K562 (cell line): ENCODE data around the gene KAZN. TPM values are rescaled to one million over a fixed set of nuclear protein-coding genes. Genes with fewer than 3 reads are reported as not detected.
A peak's percentile ranks its signal among the peaks of the same experiment; 100 is the strongest.

ENCODE experiments used
- ATAC-seq: fragments of 200-7000 bp; cut with Tn5 transposase; 3 replicates; pipeline ENCODE4 v1.9.1; 2020; ENCODE audit warnings: moderate library complexity
- BruUV-seq: library from RNA; stranded (reverse); fragments of 400-500 nt; replicated peaks from 2 replicates; lab custom pipeline; 2021; lab: Mats Ljungman, UMichigan
- CTCF ChIA-PET: fragments of 300-600 bp; formaldehyde crosslinking; extraction: SDS; loops from one replicate; lab custom pipeline; 2021; ENCODE audit warnings: low intra/inter-chr PET ratio; lab: Yijun Ruan, JAX
- POLR2A ChIA-PET: fragments of 300-600, 350-650 bp; sonication (Branson Sonifier 250); formaldehyde crosslinking; extraction: SDS; loops from one replicate; lab custom pipeline; 2021; ENCODE audit warnings: antibody characterized with exemption, inconsistent platforms; lab: Yijun Ruan, JAX
- DNase-seq, 4 experiments: peaks; one replicate each; pipeline versions ENCODE4 v3.0.0 to v3.0.0-alpha.2; 2011 to 2018; ENCODE audit warnings: low spot score in 3 of 4, mixed read lengths in 3 of 4; ENCODE audit errors: extremely low read depth in 1 of 4
- FAIRE-seq: peaks from 2 replicates; lab custom pipeline; 2011; peaks lifted over from hg19 to GRCh38; lab: Jason Lieb, UNC
- H2AFZ ChIP-seq: 2 replicates; pipeline ENCODE4 v1.6.0; 2011; ENCODE audit warnings: low read depth, low read length, control low read depth, inconsistent platforms
- H3K27ac ChIP-seq: fragments of 200-600 bp; 3 replicates; pipeline ENCODE4 v1.8.0; 2011; ENCODE audit warnings: low read depth, mild to moderate bottlenecking, control low read depth, inconsistent platforms, low read length, moderate library complexity, mixed read lengths; ENCODE audit errors: extremely low read depth
- H3K27me3 ChIP-seq, 2 experiments: fragments of 300-600 bp in 1 of 2; 2 replicates in 1 of 2; 3 replicates in 1 of 2; pipeline versions ENCODE4 v1.6.0 to v1.8.0; 2011; ENCODE audit warnings: inconsistent platforms in 2 of 2, low read length in 2 of 2, mild to moderate bottlenecking in 1 of 2, mixed read lengths in 1 of 2, moderate library complexity in 1 of 2; ENCODE audit not compliant: control insufficient read depth in 2 of 2, insufficient read depth in 2 of 2
- H3K36me3 ChIP-seq: fragments of 300-600 bp; 3 replicates; pipeline ENCODE4 v1.8.0; 2011; ENCODE audit warnings: mild to moderate bottlenecking, low read length, inconsistent platforms; ENCODE audit not compliant: control insufficient read depth, insufficient read depth
- H3K4me1 ChIP-seq, 2 experiments: fragments of 200-600 bp in 1 of 2; replicated peaks in 1 of 2; 2 replicates in 1 of 2; 3 replicates in 1 of 2; pipeline versions ENCODE4 v1.5.1 to v1.8.0; 2011; ENCODE audit warnings: inconsistent platforms in 2 of 2, low read length in 2 of 2, mild to moderate bottlenecking in 1 of 2, mixed read lengths in 1 of 2, moderate library complexity in 1 of 2; ENCODE audit not compliant: control insufficient read depth in 2 of 2, insufficient read depth in 2 of 2
- H3K4me2 ChIP-seq: 2 replicates; pipeline ENCODE4 v1.6.1; 2011; ENCODE audit warnings: low read length, control low read depth, inconsistent platforms, mixed read lengths; ENCODE audit not compliant: insufficient read depth
- H3K4me3 ChIP-seq: fragments of 200-600 bp; sonication (generic), shearing (Covaris generic); 2 replicates; pipeline ENCODE4 v1.5.1; 2016; ENCODE audit warnings: control low read depth, inconsistent platforms
- H3K79me2 ChIP-seq: fragments of 200-600 bp; 3 replicates; pipeline ENCODE4 v1.8.0; 2011; ENCODE audit warnings: low read length, inconsistent platforms; ENCODE audit not compliant: control insufficient read depth, insufficient read depth
- H3K9ac ChIP-seq, 2 experiments: 2 replicates each; pipeline versions ENCODE4 v1.6.0 to v1.6.1; 2011; ENCODE audit warnings: low read depth in 2 of 2, low read length in 2 of 2, control low read depth in 1 of 2, inconsistent platforms in 1 of 2, mild to moderate bottlenecking in 1 of 2, mixed read lengths in 1 of 2; ENCODE audit not compliant: insufficient read depth in 1 of 2
- H3K9me1 ChIP-seq: one replicate; pipeline ENCODE4 v1.6.0; 2011; ENCODE audit warnings: inconsistent platforms, mild to moderate bottlenecking, low read length, moderate library complexity; ENCODE audit not compliant: control insufficient read depth, insufficient read depth
- H3K9me3 ChIP-seq: replicated peaks from 2 replicates; pipeline ENCODE4 v1.5.1; 2011; ENCODE audit warnings: low read depth, low read length, inconsistent platforms; ENCODE audit not compliant: control insufficient read depth, insufficient read depth
- H4K20me1 ChIP-seq: replicated peaks from 2 replicates; pipeline ENCODE4 v1.6.1; 2011; ENCODE audit warnings: low read length, inconsistent platforms, mixed read lengths; ENCODE audit not compliant: control insufficient read depth, insufficient read depth
- ASH1L ChIP-seq: fragments of 450-650 bp; IDR thresholded peaks from 2 replicates; pipeline ENCODE4 v1.6.1; 2018; ENCODE audit warnings: borderline replicate concordance, mild to moderate bottlenecking, low read depth; ENCODE audit not compliant: partially characterized antibody
- BMI1 ChIP-seq: fragments of 150-350 bp; IDR thresholded peaks from 2 replicates; pipeline ENCODE4 v1.6.1; 2014; ENCODE audit warnings: low read length
- KDM5B ChIP-seq: fragments of 200-600 bp; sonication (generic); IDR thresholded peaks from 2 replicates; pipeline ENCODE4 v1.6.1; 2012; ENCODE audit warnings: low read depth, mild to moderate bottlenecking, moderate library complexity, low read length, control low read depth, inconsistent platforms; ENCODE audit not compliant: insufficient replicate concordance
- KLF1 ChIP-seq: fragments of 450-650 bp; IDR thresholded peaks from 2 replicates; pipeline ENCODE4 v1.6.1; 2016; ENCODE audit warnings: missing genetic modification characterization, missing compliant biosample characterization
- NELFE ChIP-seq: IDR thresholded peaks from 2 replicates; pipeline ENCODE4 v1.6.1; 2011; ENCODE audit warnings: mild to moderate bottlenecking; ENCODE audit not compliant: insufficient read depth, insufficient read length
- OTX1 ChIP-seq: fragments of 450-650 bp; formaldehyde crosslinking; IDR thresholded peaks from 2 replicates; pipeline ENCODE4 v1.4.0; 2022; ENCODE audit warnings: mild to moderate bottlenecking
- PHF20 ChIP-seq: fragments of 450-650 bp; IDR thresholded peaks from 2 replicates; pipeline ENCODE4 v1.6.1; 2018; ENCODE audit not compliant: partially characterized antibody
- TRIM28 ChIP-seq: fragments of 450-650 bp; IDR thresholded peaks from 2 replicates; pipeline ENCODE4 v1.6.1; 2017
- ZNF133 ChIP-seq: fragments of 250-450 bp; sonication (Bioruptor Pico); IDR thresholded peaks from 2 replicates; pipeline ENCODE4 v1.4.0; 2020; ENCODE audit warnings: mild to moderate bottlenecking
- ZNF217 ChIP-seq: sonication (generic); formaldehyde crosslinking; IDR thresholded peaks from 2 replicates; pipeline ENCODE4 v1.8.0; 2022; ENCODE audit warnings: mild to moderate bottlenecking, missing genetic modification reagents
- ZNF224 ChIP-seq: sonication (generic); formaldehyde crosslinking; IDR thresholded peaks from 2 replicates; pipeline ENCODE4 v1.8.0; 2022; ENCODE audit warnings: mild to moderate bottlenecking, missing genetic modification reagents
- ZNF41 ChIP-seq: fragments of 250-450 bp; sonication (Bioruptor Pico); conservative IDR thresholded peaks from 2 replicates; pipeline ENCODE4 v1.4.0; 2020; ENCODE audit warnings: mild to moderate bottlenecking
- ZNF445 ChIP-seq: fragments of 250-450 bp; sonication (Bioruptor Pico); IDR thresholded peaks from 2 replicates; pipeline ENCODE4 v1.4.0; 2020; ENCODE audit warnings: low read depth, mild to moderate bottlenecking, moderate library complexity
- ZNF583 ChIP-seq: fragments of 250-450 bp; sonication (Bioruptor Pico); IDR thresholded peaks from 2 replicates; pipeline ENCODE4 v1.4.0; 2020
- ZNF696 ChIP-seq: fragments of 250-450 bp; sonication (Bioruptor Pico); conservative IDR thresholded peaks from 2 replicates; pipeline ENCODE4 v1.4.0; 2020; ENCODE audit warnings: mild to moderate bottlenecking, moderate library complexity
- ZSCAN29 ChIP-seq: fragments of 450-650 bp; IDR thresholded peaks from 2 replicates; pipeline ENCODE4 v1.6.1; 2017
- WGBS: fragments of 100-300 bp; shearing (Covaris generic); methylation state at CpG from one replicate; pipeline ENCODE4 v1.1.6; 2016; ENCODE audit warnings: low coverage, mixed read lengths; ENCODE audit not compliant: insufficient coverage; ENCODE audit errors: missing lambda C conversion rate; 5-methylcytosine and 5-hydroxymethylcytosine counted together
- in situ Hi-C: fragments of 300-500 bp; cut with MboI; formaldehyde crosslinking; loops from 4 replicates; pipeline ENCODE4 v1.15.0; 2018; ENCODE audit warnings: inconsistent platforms, mixed read lengths
- intact Hi-C: fragments of 100-400 bp; cut with micrococcal nuclease; formaldehyde crosslinking; loops from 2 replicates; pipeline ENCODE4 v1.14.2; 2022
- polyA plus RNA-seq, 8 experiments: library from polyadenylated mRNA; depleted of rRNA in 4 of 8; stranded (reverse) in 5 of 8; unstranded in 3 of 8; fragments of >200 nt; fragmentation: Nextera tagmentation in 2 of 8; fragmentation: Illumina TruSeq in 1 of 8; extraction: Ambion mirVana in 2 of 8; extraction: Trizol in 1 of 8; gene quantifications; 2 replicates each; pipeline versions ENCODE4 v1.2.1 to v1.2.3, GENCODE V29; 2011 to 2014; ENCODE audit warnings: inconsistent platforms in 1 of 8, missing spikeins in 1 of 8
- total RNA-seq, 7 experiments: library from RNA; depleted of rRNA in 6 of 7; stranded (reverse); fragments of >200 nt in 6 of 7; fragmentation: Illumina TruSeq in 2 of 7; extraction: Trizol in 2 of 7; gene quantifications; 2 replicates each; pipeline versions ENCODE4 v1.2.1 to v1.2.3, GENCODE V29; 2011 to 2021; ENCODE audit warnings: low replicate concordance in 1 of 7
- TF ChIP-seq, protein P1 (sequence below): fragments of 250-450 bp; sonication (Bioruptor Pico); IDR thresholded peaks from 2 replicates; pipeline ENCODE4 v1.8.0; 2022; ENCODE audit warnings: moderate library complexity, mild to moderate bottlenecking, inconsistent platforms
- TF ChIP-seq, protein P2 (sequence below): sonication (generic); formaldehyde crosslinking; IDR thresholded peaks from 2 replicates; pipeline ENCODE4 v1.8.0; 2022; ENCODE audit warnings: missing genetic modification reagents, mild to moderate bottlenecking, borderline replicate concordance

Gene KAZN
- total and polyA plus RNA-seq, 9 of the 15 experiments (the other 6 are each of a cell fraction or from before 2014, with no cell fraction given), result 2.1 to 21.6 (median 5.4) TPM

DNA sequence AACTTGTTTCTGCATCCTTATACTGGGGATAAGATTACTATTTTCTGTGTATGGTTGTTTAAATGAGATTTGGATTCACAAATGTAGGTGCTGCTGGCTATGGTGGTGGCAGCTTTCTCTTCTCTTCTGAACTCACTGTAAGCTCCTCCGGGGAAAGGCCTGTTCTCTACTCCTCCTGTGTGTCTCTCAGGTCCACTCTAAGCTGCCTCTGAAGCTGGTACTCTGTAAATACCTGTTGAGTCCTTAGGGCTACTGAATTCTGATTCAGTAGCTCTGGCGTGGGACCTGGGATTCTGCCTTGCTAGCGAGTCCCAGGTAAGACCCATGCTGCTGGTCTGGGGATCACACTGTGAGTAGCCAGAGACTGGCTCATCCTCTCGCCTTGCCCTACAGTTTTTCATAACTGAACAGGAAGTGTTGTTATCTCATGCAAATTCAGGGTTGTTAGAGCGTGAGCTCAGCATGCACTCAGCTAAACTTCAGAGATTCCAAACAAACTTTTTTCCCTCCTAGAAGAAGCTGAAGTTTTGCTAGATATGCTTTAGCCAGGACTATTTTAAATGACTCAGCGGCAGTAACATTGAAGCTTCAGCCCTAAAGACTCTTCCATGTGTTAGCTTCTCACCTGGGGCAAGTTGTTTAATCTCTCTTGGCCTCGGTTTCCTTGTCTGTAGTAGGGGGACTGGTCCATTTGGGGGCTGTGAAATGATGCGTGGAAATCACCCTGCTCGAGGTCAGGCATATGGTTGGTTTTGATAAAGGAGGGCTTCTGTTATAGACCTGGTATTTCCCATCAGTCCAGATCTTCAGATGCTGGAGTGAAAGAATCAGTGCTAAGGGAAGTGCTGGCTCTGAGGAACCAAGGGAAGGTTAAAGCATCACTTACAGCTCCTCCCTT, 283.5 kb downstream of the KAZN start:
- no TSS peak for BruUV-seq
- CTCF ChIA-PET, result interaction anchor here (0.6 kb wide), 1 partner anchor 618 kb away, joined by 3 read pairs; no protein-coding TSS in a partner anchor
- FAIRE-seq, result peak; percentile 88
- TF ChIP-seq NELFE (no peak), KDM5B (peak; percentile 8), OTX1 (CRISPR knock-in tag) (0 out of 2 replicates have a peak, but pooled peaks have one; percentile 15), ZNF41 (CRISPR knock-in tag) (no peak), ZNF445 (0 out of 2 replicates have a peak, but pooled peaks have one; percentile 46), ZNF217 (CRISPR knock-in tag) (no peak), ASH1L (no peak), BMI1 (no peak), ZNF583 (0 out of 2 replicates have a peak, but pooled peaks have one; percentile 30), KLF1 (tag) (no peak), ZSCAN29 (no peak), ZNF696 (CRISPR knock-in tag) (no peak), TRIM28 (no peak), PHF20 (no peak), ZNF224 (no peak), ZNF133 (CRISPR knock-in tag) (no peak)
- TF ChIP-seq, protein P1, sequence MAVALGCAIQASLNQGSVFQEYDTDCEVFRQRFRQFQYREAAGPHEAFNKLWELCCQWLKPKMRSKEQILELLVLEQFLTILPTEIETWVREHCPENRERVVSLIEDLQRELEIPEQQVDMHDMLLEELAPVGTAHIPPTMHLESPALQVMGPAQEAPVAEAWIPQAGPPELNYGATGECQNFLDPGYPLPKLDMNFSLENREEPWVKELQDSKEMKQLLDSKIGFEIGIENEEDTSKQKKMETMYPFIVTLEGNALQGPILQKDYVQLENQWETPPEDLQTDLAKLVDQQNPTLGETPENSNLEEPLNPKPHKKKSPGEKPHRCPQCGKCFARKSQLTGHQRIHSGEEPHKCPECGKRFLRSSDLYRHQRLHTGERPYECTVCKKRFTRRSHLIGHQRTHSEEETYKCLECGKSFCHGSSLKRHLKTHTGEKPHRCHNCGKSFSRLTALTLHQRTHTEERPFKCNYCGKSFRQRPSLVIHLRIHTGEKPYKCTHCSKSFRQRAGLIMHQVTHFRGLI (CRISPR knock-in tag), result 0 out of 2 replicates have a peak, but pooled peaks have one; percentile 41
- TF ChIP-seq, protein P2, sequence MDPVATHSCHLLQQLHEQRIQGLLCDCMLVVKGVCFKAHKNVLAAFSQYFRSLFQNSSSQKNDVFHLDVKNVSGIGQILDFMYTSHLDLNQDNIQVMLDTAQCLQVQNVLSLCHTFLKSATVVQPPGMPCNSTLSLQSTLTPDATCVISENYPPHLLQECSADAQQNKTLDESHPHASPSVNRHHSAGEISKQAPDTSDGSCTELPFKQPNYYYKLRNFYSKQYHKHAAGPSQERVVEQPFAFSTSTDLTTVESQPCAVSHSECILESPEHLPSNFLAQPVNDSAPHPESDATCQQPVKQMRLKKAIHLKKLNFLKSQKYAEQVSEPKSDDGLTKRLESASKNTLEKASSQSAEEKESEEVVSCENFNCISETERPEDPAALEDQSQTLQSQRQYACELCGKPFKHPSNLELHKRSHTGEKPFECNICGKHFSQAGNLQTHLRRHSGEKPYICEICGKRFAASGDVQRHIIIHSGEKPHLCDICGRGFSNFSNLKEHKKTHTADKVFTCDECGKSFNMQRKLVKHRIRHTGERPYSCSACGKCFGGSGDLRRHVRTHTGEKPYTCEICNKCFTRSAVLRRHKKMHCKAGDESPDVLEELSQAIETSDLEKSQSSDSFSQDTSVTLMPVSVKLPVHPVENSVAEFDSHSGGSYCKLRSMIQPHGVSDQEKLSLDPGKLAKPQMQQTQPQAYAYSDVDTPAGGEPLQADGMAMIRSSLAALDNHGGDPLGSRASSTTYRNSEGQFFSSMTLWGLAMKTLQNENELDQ (CRISPR knock-in tag), result no peak

More for the DNA sequence above, 283.5 kb downstream of the KAZN start:
- Histone ChIP-seq H3K9ac (no peak overlapping the region; a peak in 1 of 4 replicates), H2AFZ (peak overlapping the region; percentile 95), H3K9me1 (no peaks in the 10 kb centered on the region), H3K9me3 (no peaks in the 10 kb centered on the region), H3K4me3 (no peak overlapping the region), H3K4me1 (peaks cover 11 to 34% of the 10 kb centered on the region in 2 experiments), H3K27me3 (0 out of 5 replicates have a peak, but pooled peaks cover 0 to 1% of the 10 kb centered on the region in 2 experiments), H3K36me3 (no peaks in the 10 kb centered on the region), H3K27ac (peak overlapping the region; percentile 66), H3K79me2 (no peaks in the 10 kb centered on the region), H3K4me2 (peak overlapping the region; percentile 57; the same call in 1 of the 2 replicates), H4K20me1 (no peaks in the 10 kb centered on the region)
- DNase-seq (peak in 2 of 4 experiments; percentile 49 to 53), ATAC-seq (peak; percentile 88)
- 7% methylated on average over 9 of the region's 9 CpGs for WGBS
- POLR2A ChIA-PET, result interaction anchor here (0.7 to 1.4 kb wide), 12 partner anchors 9 to 175 kb away, joined by 3 to 17 read pairs (median 3); no protein-coding TSS in a partner anchor
- intact Hi-C loops, result no loop called here
- in situ Hi-C loops, result no loop called here
